Activated T-cell treated with anti-CD3 and anti-CD28 coated beads, Interleukin-2, amount 50 U/mL, for 24 hours (primary cell): ENCODE measurements around the gene SDC3.

Experiments used
- DNase-seq: peaks from one replicate; pipeline ENCODE4 v3.0.0-alpha.2; 2020
- H3K27ac Mint-ChIP-seq: 2 replicates; pipeline ENCODE4 v1.8.0; 2020; ENCODE audit warnings: mild to moderate bottlenecking, mixed read lengths
- H3K27me3 Mint-ChIP-seq: 2 replicates; pipeline ENCODE4 v1.8.0; 2020; ENCODE audit warnings: mixed read lengths
- H3K36me3 Mint-ChIP-seq: 2 replicates; pipeline ENCODE4 v1.8.0; 2020; ENCODE audit warnings: low read depth, mixed read lengths
- H3K4me1 Mint-ChIP-seq: 2 replicates; pipeline ENCODE4 v1.8.0; 2020; ENCODE audit warnings: low read depth, mixed read lengths
- H3K4me3 Mint-ChIP-seq: 2 replicates; pipeline ENCODE4 v1.8.0; 2020; ENCODE audit warnings: mild to moderate bottlenecking, moderate library complexity, mixed read lengths
- H3K9me3 Mint-ChIP-seq: 2 replicates; pipeline ENCODE4 v1.8.0; 2020; ENCODE audit warnings: mixed read lengths

SDC3 gene

GRCh38 chr1:30882678-30883388 is 25.7 kb downstream of the SDC3 start:
- H3K9me3 Mint-ChIP-seq, result no peaks in the 10 kb centered on the region
- DNase-seq, result no peak
- H3K4me1 Mint-ChIP-seq, result peaks cover 1% of the 10 kb centered on the region
- no peak overlapping the region for H3K4me3 Mint-ChIP-seq
- peaks cover 36% of the 10 kb centered on the region for H3K27me3 Mint-ChIP-seq
- no peak overlapping the region for H3K27ac Mint-ChIP-seq
- H3K36me3 Mint-ChIP-seq, result no peaks in the 10 kb centered on the region

- no peak for DNase-seq
- peaks cover 48% of the 10 kb centered on the region for H3K27me3 Mint-ChIP-seq
- no peak overlapping the region for H3K27ac Mint-ChIP-seq
Measured at GRCh38 chr1:30881319-30882181, 27.0 kb downstream of the SDC3 start.

GRCh38 chr1:30880678-30881318 is 27.8 kb downstream of the SDC3 start:
- Mint-ChIP-seq H3K4me1 (peaks cover 1% of the 10 kb centered on the region), H3K36me3 (no peaks in the 10 kb centered on the region), H3K27ac (no peak overlapping the region), H3K4me3 (no peak overlapping the region), H3K27me3 (peaks cover 54% of the 10 kb centered on the region), H3K9me3 (no peaks in the 10 kb centered on the region)
- no peak for DNase-seq

More at GRCh38 chr1:30881319-30882181, 27.0 kb downstream of the SDC3 start:
- Mint-ChIP-seq H3K4me3 (no peak overlapping the region), H3K4me1 (peaks cover 1% of the 10 kb centered on the region), H3K36me3 (no peaks in the 10 kb centered on the region), H3K9me3 (no peaks in the 10 kb centered on the region)

GRCh38 chr1:30879940-30880677 is 28.4 kb downstream of the SDC3 start:
- Mint-ChIP-seq H3K4me3 (no peak overlapping the region), H3K27me3 (peaks cover 60% of the 10 kb centered on the region), H3K4me1 (peaks cover 1% of the 10 kb centered on the region), H3K9me3 (no peaks in the 10 kb centered on the region), H3K27ac (no peak overlapping the region), H3K36me3 (no peaks in the 10 kb centered on the region)
- DNase-seq, result no peak

- Mint-ChIP-seq H3K27me3 (peaks cover 56% of the 10 kb centered on the region), H3K4me3 (no peak overlapping the region), H3K36me3 (no peaks in the 10 kb centered on the region), H3K4me1 (peaks cover 1% of the 10 kb centered on the region), H3K9me3 (no peaks in the 10 kb centered on the region), H3K27ac (no peak overlapping the region)
- no peak for DNase-seq
Measured at GRCh38 chr1:30879126-30879786, 29.3 kb downstream of the SDC3 start.

GRCh38 chr1:30878559-30878958 is 30.0 kb downstream of the SDC3 start:
- H3K27me3 Mint-ChIP-seq, result peaks cover 56% of the 10 kb centered on the region

GRCh38 chr1:30878016-30878415 is 30.5 kb downstream of the SDC3 start:
- DNase-seq, result no peak
- H3K4me3 Mint-ChIP-seq, result no peak overlapping the region
- no peaks in the 10 kb centered on the region for H3K9me3 Mint-ChIP-seq
- H3K27me3 Mint-ChIP-seq, result peaks cover 56% of the 10 kb centered on the region
- H3K36me3 Mint-ChIP-seq, result no peaks in the 10 kb centered on the region
- H3K27ac Mint-ChIP-seq, result no peak overlapping the region
- H3K4me1 Mint-ChIP-seq, result peaks cover 1% of the 10 kb centered on the region

More at GRCh38 chr1:30878559-30878958, 30.0 kb downstream of the SDC3 start:
- Mint-ChIP-seq H3K9me3 (no peaks in the 10 kb centered on the region), H3K27ac (no peak overlapping the region), H3K36me3 (no peaks in the 10 kb centered on the region), H3K4me3 (no peak overlapping the region), H3K4me1 (peaks cover 1% of the 10 kb centered on the region)
- DNase-seq, result no peak

- H3K27me3 Mint-ChIP-seq, result peaks cover 56% of the 10 kb centered on the region
Measured at GRCh38 chr1:30877205-30877912, 31.2 kb downstream of the SDC3 start.

GRCh38 chr1:30876451-30877204 is 31.9 kb downstream of the SDC3 start:
- no peaks in the 10 kb centered on the region for H3K9me3 Mint-ChIP-seq
- peaks cover 1% of the 10 kb centered on the region for H3K4me1 Mint-ChIP-seq
- H3K4me3 Mint-ChIP-seq, result no peak overlapping the region
- DNase-seq, result no peak
- no peaks in the 10 kb centered on the region for H3K36me3 Mint-ChIP-seq
- H3K27ac Mint-ChIP-seq, result no peak overlapping the region
- peaks cover 50% of the 10 kb centered on the region for H3K27me3 Mint-ChIP-seq

More at GRCh38 chr1:30877205-30877912, 31.2 kb downstream of the SDC3 start:
- Mint-ChIP-seq H3K4me1 (peaks cover 1% of the 10 kb centered on the region), H3K36me3 (no peaks in the 10 kb centered on the region), H3K9me3 (no peaks in the 10 kb centered on the region), H3K4me3 (no peak overlapping the region), H3K27ac (no peak overlapping the region)
- no peak for DNase-seq

- H3K9me3 Mint-ChIP-seq, result no peaks in the 10 kb centered on the region
- H3K4me3 Mint-ChIP-seq, result no peak overlapping the region
- H3K27me3 Mint-ChIP-seq, result peaks cover 46% of the 10 kb centered on the region
- no peak for DNase-seq
- no peaks in the 10 kb centered on the region for H3K36me3 Mint-ChIP-seq
- H3K4me1 Mint-ChIP-seq, result peaks cover 1% of the 10 kb centered on the region
- H3K27ac Mint-ChIP-seq, result no peak overlapping the region
Measured at GRCh38 chr1:30875916-30876315, 32.6 kb downstream of the SDC3 start.

- peaks cover 1% of the 10 kb centered on the region for H3K4me1 Mint-ChIP-seq
- H3K27me3 Mint-ChIP-seq, result peaks cover 43% of the 10 kb centered on the region
- H3K4me3 Mint-ChIP-seq, result no peak overlapping the region
- no peak for DNase-seq
- H3K36me3 Mint-ChIP-seq, result no peaks in the 10 kb centered on the region
- no peak overlapping the region for H3K27ac Mint-ChIP-seq
- no peaks in the 10 kb centered on the region for H3K9me3 Mint-ChIP-seq
Measured at GRCh38 chr1:30875197-30875596, 33.4 kb downstream of the SDC3 start.

- Mint-ChIP-seq H3K9me3 (no peaks in the 10 kb centered on the region), H3K4me3 (no peak overlapping the region), H3K27ac (no peak overlapping the region), H3K36me3 (no peaks in the 10 kb centered on the region), H3K27me3 (peaks cover 35% of the 10 kb centered on the region), H3K4me1 (peaks cover 3% of the 10 kb centered on the region)
- DNase-seq, result no peak
Measured at GRCh38 chr1:30874176-30874575, 34.4 kb downstream of the SDC3 start.

GRCh38 chr1:30872948-30873263 is 35.7 kb downstream of the SDC3 start:
- H3K27me3 Mint-ChIP-seq, result peaks cover 25% of the 10 kb centered on the region
- H3K4me1 Mint-ChIP-seq, result peaks cover 3% of the 10 kb centered on the region
- no peak for DNase-seq
- H3K27ac Mint-ChIP-seq, result no peak overlapping the region
- no peaks in the 10 kb centered on the region for H3K36me3 Mint-ChIP-seq
- H3K9me3 Mint-ChIP-seq, result no peaks in the 10 kb centered on the region
- H3K4me3 Mint-ChIP-seq, result no peak overlapping the region
